GM12872 (cell line): Measurements from ENCODE around the gene CDCP1.

Source experiments
- TF ChIP-seq, protein P1 (sequence below): IDR thresholded peaks from 3 replicates; pipeline ENCODE4 v1.5.1; 2011; ENCODE audit warnings: low read depth, mild to moderate bottlenecking, low read length, moderate library complexity; ENCODE audit not compliant: insufficient read depth

Gene CDCP1

DNA sequence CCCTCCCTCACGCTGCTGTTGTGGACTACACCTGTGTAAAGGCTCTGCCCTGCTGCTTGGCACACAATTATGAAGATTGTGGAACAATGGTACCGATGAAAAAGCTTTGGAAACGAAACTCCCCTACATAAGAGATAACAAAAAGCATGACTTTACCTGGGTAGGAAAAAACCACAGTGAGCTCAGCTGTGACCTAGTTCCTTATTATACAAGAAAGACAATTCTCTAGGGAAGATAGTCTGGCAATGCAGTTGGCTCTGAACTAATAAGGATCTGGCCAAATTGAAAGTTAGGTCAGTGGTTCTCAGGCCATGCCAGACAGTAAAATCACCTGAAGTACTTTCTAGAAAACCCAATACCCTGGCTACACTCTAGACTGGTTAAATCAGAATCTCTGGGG lies 104.0 kb downstream of the CDCP1 start:
- TF ChIP-seq, protein P1, sequence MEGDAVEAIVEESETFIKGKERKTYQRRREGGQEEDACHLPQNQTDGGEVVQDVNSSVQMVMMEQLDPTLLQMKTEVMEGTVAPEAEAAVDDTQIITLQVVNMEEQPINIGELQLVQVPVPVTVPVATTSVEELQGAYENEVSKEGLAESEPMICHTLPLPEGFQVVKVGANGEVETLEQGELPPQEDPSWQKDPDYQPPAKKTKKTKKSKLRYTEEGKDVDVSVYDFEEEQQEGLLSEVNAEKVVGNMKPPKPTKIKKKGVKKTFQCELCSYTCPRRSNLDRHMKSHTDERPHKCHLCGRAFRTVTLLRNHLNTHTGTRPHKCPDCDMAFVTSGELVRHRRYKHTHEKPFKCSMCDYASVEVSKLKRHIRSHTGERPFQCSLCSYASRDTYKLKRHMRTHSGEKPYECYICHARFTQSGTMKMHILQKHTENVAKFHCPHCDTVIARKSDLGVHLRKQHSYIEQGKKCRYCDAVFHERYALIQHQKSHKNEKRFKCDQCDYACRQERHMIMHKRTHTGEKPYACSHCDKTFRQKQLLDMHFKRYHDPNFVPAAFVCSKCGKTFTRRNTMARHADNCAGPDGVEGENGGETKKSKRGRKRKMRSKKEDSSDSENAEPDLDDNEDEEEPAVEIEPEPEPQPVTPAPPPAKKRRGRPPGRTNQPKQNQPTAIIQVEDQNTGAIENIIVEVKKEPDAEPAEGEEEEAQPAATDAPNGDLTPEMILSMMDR: no peak

DNA sequence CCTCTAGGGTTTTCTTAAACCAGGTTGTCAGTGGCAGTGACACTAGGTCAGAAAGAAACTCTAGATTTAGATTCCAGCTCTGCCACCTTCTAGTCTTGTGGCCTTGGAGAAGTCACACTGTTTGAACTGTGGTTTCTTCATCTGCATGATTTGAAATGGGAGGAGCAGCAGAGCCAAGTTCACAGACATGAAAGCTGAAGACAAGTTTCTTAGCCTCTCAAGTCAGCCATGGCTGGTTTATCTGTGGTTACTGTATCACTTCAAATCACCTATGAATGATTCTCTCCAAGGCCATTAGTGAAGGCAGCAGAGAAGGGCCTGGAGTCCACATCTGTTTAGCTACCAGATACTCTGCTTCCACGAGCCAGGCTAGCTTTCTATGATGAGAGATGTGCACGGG lies 104.5 kb downstream of the CDCP1 start:
- TF ChIP-seq, protein P1: no peak

DNA sequence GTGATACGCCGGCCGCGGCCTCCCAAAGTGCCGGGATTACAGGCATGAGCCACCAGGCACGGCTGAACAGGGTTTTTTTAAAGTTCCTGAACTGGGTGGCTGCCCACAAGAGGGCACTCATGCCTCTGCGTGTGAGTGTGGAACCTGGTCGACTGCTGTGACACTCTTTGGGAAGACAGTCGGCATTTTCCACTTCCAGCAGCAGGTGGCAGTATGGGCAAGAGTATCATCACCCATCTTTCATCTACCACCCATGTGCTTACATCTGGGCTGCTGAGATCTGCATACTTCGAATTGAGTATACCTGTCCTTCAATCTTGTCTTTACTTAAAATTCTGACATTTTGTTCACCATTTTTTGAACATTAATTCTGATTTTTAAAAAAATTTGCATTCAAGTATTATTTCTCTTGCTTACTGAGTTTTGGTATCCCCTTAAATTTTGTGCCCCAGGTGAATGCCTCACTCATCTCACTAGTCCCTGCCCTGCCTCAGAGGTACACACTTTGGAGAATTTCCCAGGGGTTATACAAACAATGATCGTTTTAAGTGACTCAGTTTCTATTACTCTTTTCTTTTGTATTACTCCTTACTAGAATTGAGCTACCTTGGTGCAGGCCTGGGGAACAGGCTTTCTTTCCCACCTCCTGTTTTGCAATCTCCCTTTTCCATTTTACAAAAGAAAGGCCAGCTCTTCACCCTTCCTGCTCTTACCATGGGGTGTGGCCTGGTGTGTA lies 108.3 kb downstream of the CDCP1 start:
- TF ChIP-seq, protein P1: peak; percentile 94

DNA sequence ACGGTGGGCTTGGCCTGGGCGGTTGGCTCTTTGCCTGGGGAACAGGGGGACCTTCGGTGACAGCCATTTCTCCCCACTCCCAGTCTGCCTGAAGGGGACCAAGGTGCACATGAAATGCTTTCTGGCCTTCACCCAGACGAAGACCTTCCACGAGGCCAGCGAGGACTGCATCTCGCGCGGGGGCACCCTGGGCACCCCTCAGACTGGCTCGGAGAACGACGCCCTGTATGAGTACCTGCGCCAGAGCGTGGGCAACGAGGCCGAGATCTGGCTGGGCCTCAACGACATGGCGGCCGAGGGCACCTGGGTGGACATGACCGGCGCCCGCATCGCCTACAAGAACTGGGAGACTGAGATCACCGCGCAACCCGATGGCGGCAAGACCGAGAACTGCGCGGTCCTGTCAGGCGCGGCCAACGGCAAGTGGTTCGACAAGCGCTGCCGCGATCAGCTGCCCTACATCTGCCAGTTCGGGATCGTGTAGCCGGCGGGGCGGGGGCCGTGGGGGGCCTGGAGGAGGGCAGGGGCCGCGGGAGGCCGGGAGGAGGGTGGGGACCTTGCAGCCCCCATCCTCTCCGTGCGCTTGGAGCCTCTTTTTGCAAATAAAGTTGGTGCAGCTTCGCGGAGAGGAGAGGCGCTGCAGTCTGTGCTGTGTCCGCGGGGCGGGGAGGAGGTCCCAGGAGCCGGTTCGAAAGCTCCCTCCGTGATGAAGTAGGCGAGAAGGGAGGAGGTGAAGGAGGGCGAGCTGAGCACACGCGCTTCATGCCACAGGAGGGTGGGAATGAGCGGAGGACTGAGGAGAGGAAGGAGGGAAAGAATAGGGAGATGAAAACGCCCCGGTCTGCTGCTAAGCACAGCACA lies 110.5 kb downstream of the CDCP1 start:
- TF ChIP-seq, protein P1: 0 out of 3 replicates have a peak, but pooled peaks have one; percentile 2

DNA sequence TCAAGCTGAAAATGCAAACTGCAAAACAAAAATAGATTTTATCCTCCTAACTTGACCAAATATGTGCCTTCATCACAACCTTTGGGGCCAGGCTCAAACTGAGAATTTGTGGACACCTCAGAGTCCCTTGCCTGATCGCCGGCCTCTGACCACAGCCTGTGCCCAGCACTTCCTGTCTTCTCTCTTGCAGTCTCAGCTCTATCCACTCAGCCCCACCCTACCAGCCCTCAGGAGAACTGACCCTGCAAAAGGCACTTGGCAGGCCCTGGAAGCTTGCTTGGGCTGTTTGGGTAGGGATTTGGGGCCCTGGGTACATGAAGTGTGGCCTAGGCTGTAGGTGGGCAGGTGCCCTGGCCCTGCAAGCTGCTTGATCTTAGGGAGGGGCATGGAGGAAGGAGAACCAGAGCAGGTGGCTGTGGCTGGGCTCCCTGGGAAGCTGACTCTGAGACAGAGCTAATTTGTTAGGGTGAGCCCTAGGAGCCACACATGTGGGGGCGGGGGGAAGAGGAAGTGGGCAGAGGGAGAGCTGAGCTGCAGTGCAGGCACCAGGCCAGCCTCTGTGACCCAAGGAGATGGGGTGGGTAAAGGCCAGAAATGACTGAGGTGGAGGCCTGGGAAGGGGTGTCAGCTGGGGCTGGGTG lies 111.4 kb downstream of the CDCP1 start:
- TF ChIP-seq, protein P1: no peak

DNA sequence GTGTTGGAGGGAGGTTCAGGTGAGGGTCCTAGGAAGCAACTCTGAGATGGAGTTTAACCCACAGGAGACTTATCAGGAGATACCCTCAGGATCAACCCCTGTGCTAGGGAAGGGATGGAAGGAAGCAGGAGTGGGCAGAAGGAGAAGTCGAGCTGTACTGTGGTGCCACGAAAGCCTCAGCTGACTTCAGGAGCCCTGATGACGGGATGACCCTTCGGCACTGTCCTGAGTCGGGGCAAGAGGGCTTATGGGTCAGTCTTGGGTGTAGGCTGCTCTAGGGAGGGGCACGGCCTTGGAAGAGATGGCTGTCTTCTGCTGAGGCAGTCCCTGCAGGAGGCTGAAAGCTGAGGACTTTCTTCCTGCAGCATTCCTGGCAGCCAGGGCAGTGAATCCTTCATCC lies 112.4 kb downstream of the CDCP1 start:
- TF ChIP-seq, protein P1: no peak
